Prostate gland (tissue), 2 donors: ENCODE results near the gene GRN.

Source experiments
- CTCF ChIP-seq, 4 experiments: fragments of 200-600 bp in 2 of 4; fragments of 450-650 bp in 2 of 4; sonication (generic) in 2 of 4; IDR thresholded peaks; 1 replicate in 3 of 4; 2 replicates in 1 of 4; pipeline ENCODE4 v1.5.1; 2016 to 2019; ENCODE audit warnings: antibody characterized with exemption in 4 of 4, mild to moderate bottlenecking in 2 of 4, moderate library complexity in 2 of 4
- POLR2A ChIP-seq: fragments of 450-650 bp; IDR thresholded peaks from one replicate; pipeline ENCODE4 v1.6.1; 2016; ENCODE audit warnings: antibody characterized with exemption, mild to moderate bottlenecking

DNA sequence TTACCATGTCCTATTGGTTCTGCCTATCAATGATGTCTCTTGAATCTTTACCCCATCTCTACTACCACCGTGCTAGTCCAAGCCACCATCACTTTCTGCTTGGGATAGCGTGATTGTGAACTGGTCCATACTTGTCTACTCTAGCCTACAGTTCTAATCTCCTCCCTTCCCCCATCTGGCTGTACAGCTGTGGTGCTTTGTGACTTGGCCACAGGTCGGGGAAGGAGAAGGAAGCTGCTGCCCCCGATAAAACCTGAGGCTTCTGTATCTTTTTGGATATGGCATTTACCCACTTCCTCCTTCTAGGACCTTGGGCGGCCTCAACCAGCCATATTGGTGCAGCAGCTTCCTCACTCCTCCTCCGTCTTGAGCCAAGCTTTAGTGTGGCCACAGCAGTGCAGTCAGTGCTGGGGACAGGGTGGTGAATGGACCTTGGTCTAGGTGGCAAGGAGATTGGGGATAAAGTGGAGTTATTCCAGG, 44.7 kb downstream of the GRN start:
- no peak for TF ChIP-seq POLR2A
- TF ChIP-seq CTCF (IDR thresholded peaks at IDR 0.05): no peak
